ENCODE results near the gene ATF7.
A peak's percentile ranks its signal among the peaks of the same experiment; 100 is the strongest.

ATF7 gene

GRCh38 chr12:53462935-53463334, 163.2 kb downstream of the ATF7 start:
- Mint-ChIP-seq H3K9me3 (no peaks in the 10 kb centered on the region), H3K4me3 (no peak overlapping the region), H3K4me1 (ENCODE audit: low read depth in 2 of 2) (peaks cover 27 to 47% of the 10 kb centered on the region in 2 donors), H3K27me3 (no peaks in the 10 kb centered on the region), H3K27ac (peak overlapping the region in 1 of 2 donors; percentile 49), H3K36me3 (ENCODE audit: insufficient read depth) (peaks cover 100% of the 10 kb centered on the region)
- no peak for ATAC-seq (replicated peaks)
- DNase-seq, result no peak

GRCh38 chr12:53461591-53461990, 164.6 kb downstream of the ATF7 start:
- peaks cover 21 to 36% of the 10 kb centered on the region in 2 donors for H3K4me1 Mint-ChIP-seq (ENCODE audit: low read depth in 2 of 2)

DNA sequence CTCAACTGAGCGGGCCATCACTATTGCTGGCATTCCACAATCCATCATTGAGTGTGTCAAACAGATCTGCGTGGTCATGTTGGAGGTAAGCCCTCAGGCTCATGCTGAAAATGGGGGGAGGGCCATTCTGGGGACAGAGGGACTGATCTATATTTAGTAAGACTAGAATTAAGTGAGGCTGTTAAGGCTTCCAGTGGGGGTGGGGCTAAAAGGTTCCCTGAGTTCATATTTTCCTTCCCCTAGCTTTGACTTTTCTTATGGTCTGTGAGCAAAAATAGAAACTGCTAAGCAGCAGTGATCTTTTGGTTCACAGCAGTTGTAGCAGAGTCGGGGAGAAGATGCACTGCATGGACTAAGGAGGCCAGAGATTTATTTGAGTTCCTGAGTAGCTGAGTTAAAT, 165.1 kb downstream of the ATF7 start:
- ATAC-seq (replicated peaks) (no peak), DNase-seq (no peak)
- no peaks in the 10 kb centered on the region for H3K9me3 Mint-ChIP-seq
- peaks cover 21 to 36% of the 10 kb centered on the region in 2 donors for H3K4me1 Mint-ChIP-seq (ENCODE audit: low read depth in 2 of 2)
- H3K4me3 Mint-ChIP-seq, result no peak overlapping the region
- H3K36me3 Mint-ChIP-seq (ENCODE audit: insufficient read depth), result peaks cover 100% of the 10 kb centered on the region
- no peaks in the 10 kb centered on the region for H3K27me3 Mint-ChIP-seq
- peak overlapping the region in 1 of 2 donors; percentile 78 for H3K27ac Mint-ChIP-seq

More at GRCh38 chr12:53461591-53461990, 164.6 kb downstream of the ATF7 start:
- DNase-seq (no peak), ATAC-seq (replicated peaks) (no peak)
- Mint-ChIP-seq H3K4me3 (no peak overlapping the region), H3K27ac (peak overlapping the region in 1 of 2 donors; percentile 78), H3K27me3 (no peaks in the 10 kb centered on the region), H3K36me3 (ENCODE audit: insufficient read depth) (peaks cover 100% of the 10 kb centered on the region), H3K9me3 (no peaks in the 10 kb centered on the region)

DNA sequence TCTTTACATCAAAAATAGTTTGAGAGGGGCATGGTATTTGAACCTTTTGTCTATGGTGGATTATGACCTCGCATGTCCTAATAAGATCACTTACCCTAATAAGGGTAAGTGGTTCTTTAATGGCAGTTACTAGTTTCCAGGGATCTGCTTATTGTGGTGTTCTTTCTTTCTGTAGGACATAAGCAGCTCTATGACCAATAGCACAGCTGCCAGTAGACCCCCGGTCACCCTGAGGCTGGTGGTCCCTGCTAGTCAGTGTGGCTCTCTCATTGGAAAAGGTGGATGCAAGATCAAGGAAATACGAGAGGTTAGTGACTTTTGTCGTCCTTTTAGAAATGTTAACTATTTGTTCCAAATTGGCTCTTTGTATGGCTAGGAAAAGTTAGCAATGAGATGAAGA, 167.1 kb downstream of the ATF7 start:
- no peak for DNase-seq
- H3K27ac Mint-ChIP-seq, result peak overlapping the region in 1 of 2 donors; percentile 80
- H3K9me3 Mint-ChIP-seq, result no peaks in the 10 kb centered on the region
- H3K4me1 Mint-ChIP-seq (ENCODE audit: low read depth in 2 of 2), result peaks cover 31 to 41% of the 10 kb centered on the region in 2 donors
- H3K4me3 Mint-ChIP-seq, result no peak overlapping the region
- H3K27me3 Mint-ChIP-seq, result no peaks in the 10 kb centered on the region
- no peak for ATAC-seq (replicated peaks)
- peaks cover 100% of the 10 kb centered on the region for H3K36me3 Mint-ChIP-seq (ENCODE audit: insufficient read depth)
